CD4-positive, alpha-beta T cell treated with Interleukin-1 beta for 1 hour (primary cell): ENCODE measurements around the gene WRAP73.

Experiments used
- DNase-seq, 2 donors: peaks; one replicate each; pipeline ENCODE4 v3.0.0-alpha.2; 2020 to 2022

The WRAP73 gene

DNA sequence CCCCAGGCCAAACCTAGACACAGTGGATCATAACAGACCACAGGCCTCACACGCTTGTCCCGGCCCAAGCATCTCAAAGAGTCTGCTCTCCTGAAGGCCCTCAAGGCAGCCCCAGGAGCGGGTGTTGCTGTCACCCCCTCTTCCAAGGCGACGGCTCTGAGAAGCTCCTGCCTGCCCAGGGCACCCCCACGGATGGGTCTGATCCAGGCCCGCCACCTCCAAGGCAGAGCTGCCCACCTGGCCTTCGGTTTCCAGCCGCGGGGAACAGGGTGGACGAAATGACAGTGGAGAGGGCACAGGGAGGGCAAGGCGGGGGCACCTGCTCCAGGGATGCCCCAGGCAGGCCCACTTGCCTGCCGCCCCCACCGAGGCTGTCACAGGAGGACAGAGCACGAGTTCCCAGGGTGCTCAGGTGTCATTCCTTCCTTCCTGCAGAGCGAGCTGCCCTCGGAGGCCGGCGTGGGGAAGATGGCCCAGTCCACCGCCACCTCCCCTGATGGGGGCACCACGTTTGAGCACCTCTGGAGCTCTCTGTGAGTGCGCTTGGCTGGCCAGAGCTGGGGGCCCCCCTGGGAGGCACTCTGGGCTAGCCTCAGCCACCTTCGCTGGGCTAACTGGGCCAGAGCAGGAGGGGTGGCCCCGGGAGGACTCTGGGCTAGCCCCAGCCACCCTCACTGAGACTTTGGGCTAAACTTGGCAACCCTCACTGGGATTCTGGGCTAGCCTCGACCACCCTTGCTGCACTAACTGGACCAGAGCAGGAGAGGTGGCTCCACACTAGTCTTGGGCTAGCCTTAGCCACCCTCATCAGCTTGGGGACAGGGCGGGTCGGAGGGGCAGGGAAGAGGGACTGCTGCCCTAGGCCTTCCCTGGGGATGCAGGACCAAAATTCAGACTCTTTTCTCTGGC is 32.2 kb upstream of the WRAP73 start:
- DNase-seq, result no peak

DNA sequence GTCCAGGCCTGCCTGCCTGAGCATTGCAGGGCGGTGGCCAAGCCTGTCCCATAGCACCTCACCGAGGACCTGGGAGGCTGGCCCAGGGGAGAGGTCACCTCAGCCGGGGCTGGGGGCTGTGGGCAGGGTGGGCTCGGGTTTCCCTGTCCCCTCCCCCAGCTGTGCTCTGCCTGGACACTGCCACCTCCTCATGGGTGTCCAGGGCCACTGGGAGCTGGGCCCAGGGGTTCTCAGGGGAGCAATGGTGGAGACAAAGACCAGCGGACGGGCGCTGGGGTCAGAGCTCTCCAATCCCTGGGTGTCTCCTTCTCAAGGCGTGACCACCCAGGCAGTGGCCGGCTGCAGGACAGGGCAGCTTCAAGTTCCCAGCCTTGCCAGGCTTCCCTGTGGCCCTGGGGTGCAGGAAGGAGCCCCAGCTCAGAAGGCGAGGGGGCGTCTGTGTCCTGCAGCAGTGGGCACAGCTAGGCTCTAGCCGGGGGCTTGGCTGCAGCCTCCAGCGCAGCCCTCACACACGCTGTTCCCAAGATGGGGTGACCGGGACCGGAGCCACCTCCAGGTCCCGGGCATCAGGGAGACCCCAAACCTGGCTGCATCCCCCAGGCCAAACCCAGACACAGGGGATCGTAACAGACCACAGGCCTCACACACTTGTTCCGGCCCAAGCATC is 31.5 kb upstream of the WRAP73 start:
- DNase-seq, result no peak

DNA sequence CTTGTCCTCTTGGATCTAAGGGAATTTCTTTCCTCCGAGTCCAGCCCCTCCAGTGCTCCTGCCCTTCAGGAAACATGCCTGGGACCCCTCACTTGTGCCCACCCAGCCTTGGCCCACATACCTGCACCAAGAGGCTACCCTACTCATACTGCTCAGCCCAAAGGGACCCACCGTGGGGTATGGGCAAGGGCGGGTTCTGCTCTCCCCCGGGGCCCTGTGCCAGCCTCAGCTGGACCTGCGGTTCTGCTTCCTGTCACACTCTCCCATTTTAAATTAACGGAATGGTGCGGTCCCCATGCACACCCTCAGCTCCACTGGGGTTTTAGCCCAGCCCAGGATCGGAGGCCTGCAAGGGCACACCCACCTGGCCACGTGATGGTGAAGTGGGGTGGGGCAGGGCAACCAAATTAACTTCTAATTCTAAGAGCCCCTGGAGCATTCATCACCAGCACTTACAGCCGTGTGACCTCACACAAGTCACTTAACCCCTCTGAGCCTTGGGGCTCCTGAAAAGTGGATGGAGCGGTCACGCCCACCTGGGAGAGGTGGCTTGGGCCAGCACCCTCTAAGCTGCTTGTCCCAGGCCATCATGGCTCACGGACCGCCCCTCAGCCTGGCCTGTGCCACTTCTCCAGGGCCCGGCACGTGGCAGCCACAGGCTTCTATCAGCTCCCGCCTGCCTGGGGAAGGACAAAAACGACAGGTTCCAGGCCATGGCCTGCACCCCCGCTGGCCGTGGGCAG is 30.8 kb upstream of the WRAP73 start:
- DNase-seq, result no peak

DNA sequence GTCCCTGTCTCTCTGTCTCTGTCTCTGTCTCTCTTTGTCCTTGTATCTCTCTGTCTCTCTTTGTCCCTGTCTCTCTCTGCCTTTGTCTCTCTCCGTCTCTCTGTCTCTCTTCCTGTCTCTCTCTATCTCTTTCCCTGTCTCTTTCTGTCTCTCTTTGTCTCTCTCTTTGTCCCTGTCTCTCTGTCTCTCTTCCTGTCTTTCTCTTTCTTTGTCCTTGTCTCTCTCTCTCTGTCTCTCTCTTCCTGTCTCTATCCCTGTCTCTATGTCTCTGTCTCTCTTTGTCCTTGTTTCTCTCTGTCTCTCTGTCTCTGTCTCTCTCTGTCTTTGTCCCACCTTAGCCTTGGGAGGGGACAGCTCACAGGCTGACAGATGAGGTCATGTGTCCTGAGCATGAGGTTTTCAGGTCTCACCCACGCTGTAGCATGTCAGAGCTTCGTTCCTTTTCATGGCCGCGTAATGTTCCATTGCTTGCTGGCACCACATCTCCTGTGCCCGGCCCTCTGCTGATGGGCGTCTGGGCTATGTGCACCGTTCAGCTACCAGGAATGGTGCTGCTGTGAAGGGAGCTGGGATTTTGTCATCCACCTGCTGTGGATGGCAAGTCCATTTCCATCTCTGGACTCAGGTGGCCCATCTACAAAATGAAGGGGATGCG is 30.0 kb upstream of the WRAP73 start:
- DNase-seq, result no peak

DNA sequence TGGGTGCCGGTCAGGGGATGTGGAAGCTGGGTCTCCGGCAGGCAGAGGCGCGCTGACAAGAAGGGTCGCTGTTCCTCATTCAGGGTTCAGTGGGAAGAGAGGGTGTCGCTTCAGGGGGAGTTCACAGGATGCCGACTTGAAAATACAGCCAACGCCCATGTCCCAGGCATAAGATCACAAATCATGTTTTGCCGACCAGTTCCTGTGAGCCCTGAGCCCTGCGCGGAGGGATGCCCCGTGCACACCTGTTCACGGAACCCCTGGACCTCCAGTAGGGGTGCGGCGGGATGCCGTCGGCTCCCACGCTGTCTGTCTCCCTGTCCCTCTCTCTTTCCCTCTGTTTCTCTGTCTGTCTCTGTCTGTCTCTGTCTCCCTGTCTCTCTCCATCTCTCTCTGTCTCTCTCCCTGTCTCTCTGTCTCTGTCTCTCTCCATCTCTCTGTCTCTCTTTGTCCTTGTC is 29.2 kb upstream of the WRAP73 start:
- no peak for DNase-seq

DNA sequence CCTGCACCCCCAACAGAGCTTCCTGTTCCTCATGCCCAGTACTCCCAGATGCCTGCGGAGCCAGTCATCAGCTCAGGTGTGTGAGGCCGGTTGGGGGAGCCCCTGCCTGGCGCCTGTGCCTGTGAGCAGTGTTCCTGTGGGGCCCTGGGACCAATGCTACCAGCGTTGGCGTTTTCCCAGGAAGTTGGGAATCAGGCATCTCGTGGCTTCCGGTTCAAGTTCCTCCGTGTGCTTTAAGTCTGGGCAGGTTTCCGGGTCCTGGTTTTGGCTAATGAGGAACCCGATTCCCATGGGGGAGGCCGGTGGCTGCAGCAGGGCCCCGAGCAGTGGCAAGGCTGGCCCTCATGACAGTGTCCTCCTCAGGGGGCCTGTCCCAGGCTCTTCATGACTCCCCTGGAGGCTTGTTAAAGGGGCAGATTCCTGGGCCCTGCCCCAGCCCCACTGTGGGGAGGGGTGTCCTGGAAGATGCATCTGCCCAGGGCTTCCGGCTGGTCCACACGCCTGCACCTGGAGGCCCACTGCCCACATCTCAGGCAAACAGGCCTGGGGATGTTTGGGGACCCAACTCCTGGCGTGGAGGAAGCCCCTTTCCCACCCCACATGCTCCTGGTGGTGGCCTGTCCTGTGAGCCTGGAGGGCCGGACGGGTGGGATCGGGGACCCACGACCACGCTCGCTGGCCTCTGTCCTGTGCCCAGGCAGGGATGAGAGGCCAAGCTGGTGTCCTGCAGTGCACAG is 28.6 kb upstream of the WRAP73 start:
- no peak for DNase-seq

DNA sequence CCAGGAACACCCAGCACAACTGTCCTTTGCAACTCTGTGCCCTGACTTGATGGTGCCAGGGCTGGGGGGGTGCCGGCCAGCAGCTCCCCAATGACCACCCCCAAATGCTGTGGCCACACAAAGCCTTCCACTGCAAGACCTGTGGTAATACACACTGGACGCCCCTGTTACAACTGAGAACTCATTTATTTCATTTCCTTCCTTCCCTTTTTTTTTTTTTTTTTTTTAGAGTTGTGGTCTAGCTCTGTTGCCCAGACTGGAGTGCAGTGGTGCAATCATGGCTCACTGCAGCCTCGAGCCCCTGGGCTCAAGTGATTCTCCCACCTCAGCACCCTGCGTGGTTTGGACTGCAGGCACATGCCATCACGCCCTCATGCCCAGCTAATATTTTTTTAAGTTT is 27.6 kb upstream of the WRAP73 start:
- DNase-seq, result no peak

DNA sequence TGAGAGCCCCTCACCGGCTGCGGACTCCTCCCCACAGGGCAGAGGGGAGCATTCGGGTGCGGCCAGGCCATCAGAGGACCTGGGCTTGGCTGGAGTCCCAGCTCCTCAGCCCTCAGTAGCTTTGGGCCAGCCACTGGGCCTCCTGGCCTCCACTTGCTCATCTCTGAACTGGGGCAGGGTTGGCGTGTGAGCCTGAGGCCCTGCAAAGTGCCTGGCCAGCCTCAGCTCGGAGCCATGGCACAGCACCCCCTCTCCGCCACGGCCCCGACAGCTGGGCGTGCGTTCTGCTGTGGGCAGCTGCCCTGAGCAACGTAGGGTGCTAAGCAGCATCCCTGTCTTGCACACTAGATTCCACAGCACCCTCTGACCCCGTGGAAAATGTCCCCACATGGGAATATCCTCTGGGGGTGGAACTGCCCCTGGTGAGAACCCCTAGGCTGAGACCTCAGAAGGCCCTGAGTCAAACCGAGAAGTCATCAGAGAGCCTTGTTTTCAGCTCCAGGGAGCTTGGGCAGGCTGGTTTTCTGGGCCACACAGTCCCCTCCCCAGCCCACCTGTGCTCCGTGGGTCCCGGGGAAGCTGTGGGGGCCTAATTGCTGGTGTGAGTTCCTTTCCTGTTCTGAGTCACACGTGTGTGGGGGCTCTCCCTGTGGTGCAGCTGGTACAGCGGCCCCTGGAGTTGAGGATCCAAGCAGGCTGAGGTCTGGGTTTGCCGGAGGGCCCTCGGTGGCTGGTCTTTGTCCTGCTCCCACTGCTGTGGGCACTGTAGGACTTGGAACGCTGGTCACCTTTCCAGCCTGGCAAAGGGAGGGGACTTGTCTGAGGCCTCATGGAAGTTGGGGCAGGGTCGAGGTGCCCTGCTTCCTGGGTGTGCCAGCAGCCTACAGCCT is 26.9 kb upstream of the WRAP73 start:
- no peak for DNase-seq

DNA sequence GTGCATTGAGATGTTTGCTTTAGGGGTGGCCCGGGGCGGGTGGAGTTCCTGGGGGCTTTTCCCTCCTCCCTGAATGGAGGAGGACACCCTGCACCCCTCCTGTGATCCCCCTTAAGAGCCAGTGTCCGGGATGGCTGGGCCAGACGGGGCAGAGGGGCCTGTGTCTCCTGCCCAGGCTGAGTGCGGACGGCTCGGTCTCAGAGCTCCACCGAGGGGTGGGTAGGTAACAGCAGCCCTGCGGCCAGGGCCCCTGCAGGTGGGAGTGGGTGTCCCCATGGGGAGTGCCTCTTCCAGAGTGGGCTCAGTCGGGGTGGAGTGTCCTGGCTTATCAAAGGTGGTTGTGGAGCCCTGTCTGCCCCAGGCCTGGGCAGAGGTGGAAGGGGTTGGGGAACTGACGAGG is 25.5 kb upstream of the WRAP73 start:
- no peak for DNase-seq

DNA sequence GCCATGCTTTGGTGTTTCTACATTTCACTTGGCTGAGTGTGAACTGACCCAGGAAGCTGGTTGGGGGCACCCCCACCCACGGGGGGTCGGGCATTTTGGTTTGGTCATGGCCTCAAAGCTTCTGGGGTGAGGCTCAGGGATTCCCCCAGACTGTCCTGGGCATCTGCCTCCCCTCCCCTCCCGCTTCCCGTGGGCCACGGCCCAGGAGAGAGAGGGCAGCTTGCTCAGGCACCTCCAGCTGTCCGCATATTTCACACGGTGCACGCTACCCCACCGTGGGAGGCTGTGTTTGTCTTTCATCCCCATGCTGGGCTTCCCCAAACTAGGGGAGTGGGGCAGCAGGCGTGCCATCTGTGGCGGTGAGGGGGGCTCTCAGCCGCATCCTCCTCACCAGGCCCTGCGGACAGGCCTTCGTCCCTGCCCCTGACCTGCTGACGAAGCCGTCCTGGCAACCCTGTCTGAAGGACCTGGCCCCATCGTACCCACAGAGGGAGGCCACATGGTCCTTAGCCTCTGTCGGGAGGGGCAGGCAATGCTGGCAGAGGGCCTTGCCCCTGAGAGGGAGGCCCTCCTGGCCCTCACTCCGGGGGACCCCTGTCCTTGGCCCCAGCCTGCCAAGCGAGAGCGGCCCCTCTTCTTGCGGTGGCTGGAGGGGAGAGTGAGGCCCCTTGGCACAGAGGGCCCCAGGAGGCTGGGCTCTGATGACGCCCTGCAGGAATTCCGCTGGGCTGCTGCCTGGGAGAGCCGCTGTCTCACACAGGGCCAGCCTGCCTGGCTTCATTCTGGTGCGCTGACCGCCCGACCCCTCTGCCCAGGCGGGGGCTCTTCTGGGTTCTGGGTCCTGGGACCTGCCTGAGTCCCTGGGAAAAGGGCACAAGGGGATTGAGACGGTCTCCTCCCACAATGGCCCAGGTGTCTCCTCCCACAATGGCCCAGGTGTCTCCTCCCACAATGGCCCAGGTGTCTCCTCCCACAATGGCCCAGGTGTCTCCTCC is 24.5 kb upstream of the WRAP73 start:
- DNase-seq, result no peak

DNA sequence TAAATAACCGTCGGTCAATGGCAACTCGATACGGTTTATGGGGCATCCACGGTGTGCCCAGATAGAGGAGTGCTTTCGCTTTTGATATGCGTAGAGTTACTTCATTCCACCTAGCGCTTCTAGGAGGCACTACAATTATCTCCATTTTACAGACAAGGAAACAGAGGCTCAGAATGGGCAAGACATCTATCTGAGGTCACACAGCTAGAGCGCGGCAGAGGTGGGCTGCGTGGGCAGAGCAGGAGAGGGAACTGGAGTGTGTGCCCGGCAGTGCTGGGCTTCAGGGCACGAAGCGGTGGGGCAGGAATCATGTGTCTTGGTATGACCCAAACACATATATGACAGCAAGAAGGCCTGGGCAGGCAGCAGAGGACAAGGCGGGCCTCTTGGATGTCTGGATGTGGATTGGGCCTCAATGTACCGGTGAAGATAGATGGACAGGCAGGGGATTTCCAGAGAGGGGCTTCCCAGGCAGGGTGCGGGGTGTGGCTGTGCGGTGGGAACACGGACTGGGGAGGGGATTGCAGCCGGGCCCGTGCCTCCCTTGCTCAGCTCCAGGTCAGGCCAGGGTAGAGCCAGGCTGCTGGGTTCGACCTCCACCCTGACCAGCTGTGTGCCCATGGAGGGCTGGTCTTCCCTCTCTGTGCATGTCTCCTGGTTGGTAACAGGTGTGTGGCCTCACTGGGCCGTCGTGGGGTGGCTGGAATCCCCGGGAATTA is 23.6 kb upstream of the WRAP73 start:
- DNase-seq, result peak in 1 of 2 donors; percentile 21

DNA sequence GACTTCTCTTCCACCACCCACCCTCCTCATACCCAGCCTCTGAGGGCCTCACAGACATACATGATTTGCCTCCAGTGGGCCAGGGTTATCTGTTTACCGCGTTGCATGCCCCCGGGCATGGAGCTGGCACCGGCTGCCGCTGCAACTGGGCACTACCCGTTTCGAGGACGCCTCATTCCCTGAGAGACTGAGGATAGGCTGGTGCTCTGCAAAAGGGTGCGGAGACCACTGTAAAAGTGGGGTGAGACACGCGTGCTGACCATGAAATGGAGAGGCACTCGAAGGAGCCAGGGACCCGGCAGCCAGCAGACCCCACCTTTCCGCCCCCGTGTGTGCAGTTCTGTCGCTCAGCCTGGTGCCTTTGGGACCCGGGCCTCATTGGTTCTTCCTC is 23.1 kb upstream of the WRAP73 start:
- DNase-seq, result no peak

DNA sequence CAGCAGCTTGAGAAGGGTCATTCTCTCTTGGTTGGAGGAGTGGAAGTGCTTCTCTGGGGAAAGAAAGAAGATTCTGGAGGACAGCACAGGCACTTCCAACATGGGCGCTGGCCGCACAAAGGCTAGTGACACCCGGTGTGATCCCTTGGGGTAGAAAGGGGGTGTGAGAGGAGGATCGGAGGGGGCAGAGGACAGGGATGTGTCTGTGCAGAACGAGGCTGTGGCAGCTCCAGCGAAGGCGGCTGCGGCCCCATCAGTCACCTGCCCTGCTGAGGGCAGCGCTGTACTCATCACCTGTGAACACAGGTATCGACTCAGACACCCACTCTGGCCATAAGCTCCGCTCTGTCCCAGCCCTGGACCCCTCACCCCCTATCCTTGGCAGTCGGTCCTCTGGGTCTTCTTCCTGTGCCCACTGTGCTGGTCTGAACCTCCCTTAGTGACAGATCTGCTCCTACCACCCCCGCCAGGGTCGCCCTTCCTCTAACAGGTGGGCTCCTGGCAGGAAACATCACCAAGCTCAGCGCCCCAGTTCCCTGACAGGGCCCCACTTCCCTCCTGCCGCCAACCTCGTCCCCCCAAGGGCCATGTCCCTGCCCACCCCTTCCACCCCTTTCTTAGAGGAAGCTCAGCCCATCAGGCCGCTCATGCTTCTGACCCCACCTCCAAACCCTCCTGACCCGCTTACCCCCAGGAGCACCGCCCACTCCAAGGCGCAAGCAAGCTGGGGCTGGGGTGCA is 22.5 kb upstream of the WRAP73 start:
- DNase-seq, result no peak

DNA sequence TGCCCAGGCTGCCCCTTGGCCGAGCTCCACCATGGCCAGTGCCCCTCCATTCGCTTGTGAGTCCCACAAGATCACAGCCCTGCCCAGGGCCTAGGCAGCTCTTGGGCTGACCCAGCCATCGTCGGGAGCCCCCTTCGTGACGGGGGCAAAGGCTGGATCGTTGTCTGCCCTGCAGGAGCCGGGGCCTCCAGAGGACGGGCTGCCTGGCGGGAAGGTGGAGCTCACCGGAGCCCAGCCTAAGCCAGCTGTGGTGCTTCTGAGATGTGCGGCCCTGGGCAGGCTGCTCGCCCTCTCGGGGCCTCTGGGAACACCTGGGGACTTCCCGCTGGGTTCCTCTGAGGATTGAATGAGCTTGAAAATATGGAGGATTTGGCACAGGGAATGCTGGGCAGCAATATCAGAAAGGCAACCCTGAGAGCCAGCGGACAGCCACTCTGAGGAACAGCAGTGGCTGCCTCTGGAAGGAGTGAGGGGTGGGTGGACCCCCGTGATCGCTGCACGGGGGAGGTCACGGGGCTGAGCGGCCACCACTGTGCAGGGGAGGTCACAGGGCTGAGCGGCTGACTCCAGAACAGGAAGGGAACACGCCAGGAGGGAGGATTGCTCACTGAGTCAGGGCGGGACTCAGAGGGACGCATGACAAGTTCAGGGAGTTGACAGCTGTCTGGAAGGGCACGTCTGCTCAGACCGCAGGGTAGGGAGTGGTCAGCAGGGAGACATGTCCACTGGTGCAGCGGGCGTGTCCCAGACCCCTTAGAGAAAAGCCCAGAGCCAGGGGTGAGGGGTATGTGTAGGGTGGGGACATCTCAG is 21.7 kb upstream of the WRAP73 start:
- DNase-seq, result no peak

DNA sequence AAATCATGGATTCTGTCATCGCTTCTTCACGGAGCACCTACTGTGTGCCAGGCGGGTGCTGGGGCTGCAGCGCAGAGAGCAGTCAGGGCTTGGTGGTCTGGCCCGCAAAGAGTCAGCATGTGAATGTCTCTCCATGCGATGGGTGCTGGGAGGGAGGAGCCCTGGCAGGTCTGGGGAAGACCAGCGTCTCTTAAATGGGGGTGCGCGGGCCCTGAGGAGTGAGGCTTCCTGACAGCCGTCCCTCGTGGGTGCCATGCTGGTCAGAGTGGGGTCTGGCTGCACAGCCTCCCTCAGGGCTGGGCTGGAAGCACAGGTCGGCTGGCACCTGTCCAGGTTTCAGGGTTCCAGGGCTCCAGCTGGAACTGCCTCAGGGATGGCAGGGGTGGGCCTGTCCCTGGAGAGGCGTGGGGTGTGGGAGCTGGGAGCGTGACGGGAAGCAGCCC is 20.9 kb upstream of the WRAP73 start:
- DNase-seq, result no peak

DNA sequence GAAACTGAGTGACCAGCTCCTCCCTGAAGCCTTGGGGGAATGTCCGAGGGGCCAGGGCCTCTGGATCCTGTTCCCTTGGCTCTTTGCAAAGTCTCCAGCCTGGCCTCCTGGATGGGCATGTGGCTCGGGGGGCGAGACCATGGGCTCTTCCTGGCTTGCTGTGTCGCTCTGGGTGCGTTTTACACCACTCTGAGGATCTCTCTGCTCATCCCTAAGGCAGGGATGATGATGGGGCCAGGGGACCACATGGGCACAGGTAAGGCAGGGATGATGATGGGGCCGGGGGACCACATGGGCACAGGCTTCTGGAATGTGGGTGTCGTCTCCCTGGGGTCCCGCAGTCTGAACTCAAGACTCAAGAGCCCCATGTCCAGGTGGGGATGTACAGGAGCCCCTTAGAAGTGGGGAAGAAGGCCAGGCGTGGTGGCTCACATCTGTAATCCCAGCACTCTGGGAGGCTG is 20.1 kb upstream of the WRAP73 start:
- no peak for DNase-seq

DNA sequence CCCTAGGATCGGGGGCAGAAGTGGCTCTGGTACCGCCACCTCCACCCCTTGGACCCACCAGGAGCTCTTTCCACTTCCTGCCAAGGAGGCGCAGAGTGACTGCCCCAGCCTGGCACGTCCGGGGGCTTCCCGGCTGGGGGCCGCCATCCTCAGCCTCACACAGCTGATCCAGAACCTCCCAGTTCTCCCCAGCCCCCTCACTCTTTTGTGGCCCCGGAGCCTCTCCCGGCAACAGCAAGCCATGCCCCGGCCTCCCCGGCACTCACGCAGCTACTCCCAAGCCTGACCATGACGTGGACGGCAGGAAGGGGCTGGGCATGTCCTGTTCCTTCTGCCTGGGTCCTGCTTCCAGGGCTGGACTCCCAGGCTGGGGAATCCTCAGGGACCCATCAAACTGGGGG is 19.5 kb upstream of the WRAP73 start:
- no peak for DNase-seq
